SK-N-MC (cell line): Measurements from ENCODE around the gene FSIP1.
A peak's percentile ranks its signal among the peaks of the same experiment; 100 is the strongest.

Source experiments
- DNase-seq: peaks from one replicate; pipeline ENCODE4 v3.0.0-alpha.2; 2011; ENCODE audit warnings: low read depth, low spot score
- H3K27ac ChIP-seq: fragments of 200-600 bp; sonication (generic); 2 replicates; pipeline ENCODE4 v1.5.1; 2016; ENCODE audit warnings: mixed run types
- H3K36me3 ChIP-seq: fragments of 200-600 bp; sonication (generic); 2 replicates; pipeline ENCODE4 v1.6.1; 2017; ENCODE audit warnings: antibody characterized with exemption, low read length, mixed read lengths; ENCODE audit not compliant: insufficient read depth
- H3K4me3 ChIP-seq: fragments of 200-600 bp; sonication (generic); 2 replicates; pipeline ENCODE4 v1.5.1; 2016
- H3K9ac ChIP-seq: fragments of 200-600 bp; sonication (generic); 2 replicates; pipeline ENCODE4 v1.8.0; 2017; ENCODE audit warnings: mixed run types, mixed read lengths; ENCODE audit not compliant: insufficient read length
- H3K9me3 ChIP-seq: fragments of 200-600 bp; sonication (generic); 2 replicates; pipeline ENCODE4 v1.6.1; 2017; ENCODE audit warnings: low read depth, mild to moderate bottlenecking, antibody characterized with exemption, low read length, moderate library complexity, mixed read lengths
- EZH2 ChIP-seq: fragments of 200-600 bp; sonication (generic); IDR thresholded peaks from one replicate; pipeline ENCODE4 v1.6.1; 2017; ENCODE audit warnings: antibody characterized with exemption
- FOXP2 ChIP-seq: optimal IDR thresholded peaks from 2 replicates; pipeline ENCODE3; 2011; ENCODE audit warnings: mild to moderate bottlenecking, moderate library complexity; ENCODE audit not compliant: insufficient read depth; ENCODE audit errors: extremely low read length, control extremely low read depth
- POLR2AphosphoS5 ChIP-seq: IDR thresholded peaks from 2 replicates; pipeline ENCODE4 v1.6.1; 2012; ENCODE audit warnings: mild to moderate bottlenecking, low read depth, low read length, borderline replicate concordance

FSIP1 gene

GRCh38 chr15:39579487-39580116, 203.0 kb downstream of the FSIP1 start:
- no peak overlapping the region for H3K27ac ChIP-seq

DNA sequence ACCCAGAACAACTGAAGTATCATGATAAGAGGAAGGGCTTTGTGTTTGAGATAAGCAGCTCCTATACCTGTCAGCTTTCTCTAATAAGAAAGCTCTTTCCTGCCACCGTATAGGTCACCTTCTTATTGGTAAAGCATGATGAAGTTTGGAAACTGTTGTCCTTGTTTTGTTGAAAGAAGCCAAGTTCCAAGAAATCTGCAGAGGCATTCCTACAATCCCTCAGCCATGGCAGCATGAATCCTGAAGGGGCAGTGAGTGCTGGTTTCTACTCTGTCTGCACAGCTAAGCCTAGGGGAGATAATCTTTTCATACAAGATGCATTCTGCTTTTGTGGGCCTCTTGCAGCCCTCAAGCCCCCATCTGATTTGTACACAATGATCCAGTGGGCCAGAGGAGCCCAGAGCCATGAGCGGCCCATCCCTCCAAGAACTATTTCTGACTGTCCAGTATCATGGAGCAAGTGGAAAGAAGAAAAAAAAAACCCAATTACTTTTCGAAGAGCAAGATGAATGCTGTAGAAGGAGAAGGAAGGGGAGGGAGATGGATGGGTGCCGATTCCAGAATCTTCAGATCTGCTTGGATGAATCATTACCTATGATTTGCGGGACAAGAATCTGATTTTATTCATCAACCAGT, 203.7 kb downstream of the FSIP1 start:
- TF ChIP-seq FOXP2, result no peak
- no peak for TF ChIP-seq POLR2AphosphoS5
- no peak for TF ChIP-seq EZH2
- H3K36me3 ChIP-seq, result no peaks in the 10 kb centered on the region
- no peak for DNase-seq
- H3K4me3 ChIP-seq, result no peak overlapping the region
- H3K9ac ChIP-seq, result no peak overlapping the region
- no peak overlapping the region for H3K27ac ChIP-seq
- no peaks in the 10 kb centered on the region for H3K9me3 ChIP-seq

More at GRCh38 chr15:39579487-39580116, 203.0 kb downstream of the FSIP1 start:
- H3K9me3 ChIP-seq, result no peaks in the 10 kb centered on the region
- H3K9ac ChIP-seq, result no peak overlapping the region
- TF ChIP-seq FOXP2 (no peak), POLR2AphosphoS5 (no peak), EZH2 (no peak)
- peak overlapping the region; percentile 76 for H3K4me3 ChIP-seq
- H3K36me3 ChIP-seq, result no peaks in the 10 kb centered on the region
- no peak for DNase-seq

DNA sequence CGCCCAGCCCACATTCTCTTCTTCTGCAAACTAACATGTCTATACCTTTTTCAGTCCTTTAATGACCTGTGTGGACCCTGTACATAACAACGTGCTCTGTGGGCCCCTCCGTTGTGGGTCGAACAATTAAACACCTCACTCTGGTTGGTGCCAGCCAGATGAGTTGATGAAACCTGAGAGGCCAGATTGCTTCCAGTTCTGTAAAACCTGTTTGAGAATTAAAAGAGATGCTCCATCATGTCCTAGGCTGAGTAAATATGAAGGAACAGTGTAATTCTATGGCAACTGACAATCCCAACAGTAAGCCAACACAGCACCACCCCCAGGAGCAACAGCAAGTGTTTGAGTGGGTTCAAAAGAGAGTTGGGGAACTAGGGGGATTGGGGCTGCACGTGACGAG, 207.5 kb downstream of the FSIP1 start:
- H3K9ac ChIP-seq, result no peak overlapping the region
- TF ChIP-seq EZH2 (no peak), FOXP2 (no peak), POLR2AphosphoS5 (no peak)
- DNase-seq, result no peak
- no peaks in the 10 kb centered on the region for H3K36me3 ChIP-seq
- no peak overlapping the region for H3K27ac ChIP-seq
- no peak overlapping the region for H3K4me3 ChIP-seq
- H3K9me3 ChIP-seq, result no peaks in the 10 kb centered on the region

- Histone ChIP-seq H3K4me3 (no peak overlapping the region), H3K27ac (no peak overlapping the region), H3K9me3 (no peaks in the 10 kb centered on the region), H3K36me3 (no peaks in the 10 kb centered on the region), H3K9ac (no peak overlapping the region)
- DNase-seq, result no peak
- TF ChIP-seq POLR2AphosphoS5 (no peak), FOXP2 (no peak), EZH2 (no peak)
Measured at GRCh38 chr15:39574427-39574826, 208.2 kb downstream of the FSIP1 start.

- no peaks in the 10 kb centered on the region for H3K9me3 ChIP-seq
- no peak overlapping the region for H3K4me3 ChIP-seq
- no peak overlapping the region for H3K9ac ChIP-seq
- H3K27ac ChIP-seq, result no peak overlapping the region
- DNase-seq, result no peak
- TF ChIP-seq EZH2, result no peak
- no peak for TF ChIP-seq FOXP2
- H3K36me3 ChIP-seq, result no peaks in the 10 kb centered on the region
Measured at GRCh38 chr15:39573844-39574243, 208.8 kb downstream of the FSIP1 start.

DNA sequence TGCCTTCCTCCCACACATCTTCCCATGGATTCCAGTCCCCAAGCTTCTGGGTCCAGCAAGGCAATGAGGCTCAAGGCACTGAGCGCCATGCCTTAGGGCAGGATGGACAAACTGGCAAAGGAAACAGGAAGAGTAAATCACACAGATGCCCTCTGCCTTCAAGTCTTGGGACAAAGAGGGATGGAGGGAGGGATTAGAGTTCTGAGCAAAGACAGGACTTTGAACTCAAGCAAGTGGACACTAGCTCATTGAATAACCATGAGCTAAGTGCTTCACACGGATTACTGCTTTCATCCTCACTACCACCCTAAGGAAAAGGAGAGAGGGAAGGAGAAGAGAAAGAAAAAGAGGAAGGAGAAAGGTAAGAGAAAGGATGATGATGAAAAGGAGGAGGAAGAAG, 209.4 kb downstream of the FSIP1 start:
- no peak overlapping the region for H3K9ac ChIP-seq
- no peak overlapping the region for H3K27ac ChIP-seq
- H3K4me3 ChIP-seq, result no peak overlapping the region
- no peak for DNase-seq
- no peaks in the 10 kb centered on the region for H3K36me3 ChIP-seq
- H3K9me3 ChIP-seq, result no peaks in the 10 kb centered on the region
- no peak for TF ChIP-seq POLR2AphosphoS5
- TF ChIP-seq FOXP2, result no peak
- no peak for TF ChIP-seq EZH2

- TF ChIP-seq POLR2AphosphoS5, result no peak
- TF ChIP-seq EZH2, result no peak
- TF ChIP-seq FOXP2, result no peak
- Histone ChIP-seq H3K4me3 (no peak overlapping the region), H3K27ac (no peak overlapping the region), H3K9me3 (no peaks in the 10 kb centered on the region), H3K9ac (no peak overlapping the region), H3K36me3 (no peaks in the 10 kb centered on the region)
- DNase-seq, result no peak
Measured at GRCh38 chr15:39565851-39566250, 216.8 kb downstream of the FSIP1 start.

DNA sequence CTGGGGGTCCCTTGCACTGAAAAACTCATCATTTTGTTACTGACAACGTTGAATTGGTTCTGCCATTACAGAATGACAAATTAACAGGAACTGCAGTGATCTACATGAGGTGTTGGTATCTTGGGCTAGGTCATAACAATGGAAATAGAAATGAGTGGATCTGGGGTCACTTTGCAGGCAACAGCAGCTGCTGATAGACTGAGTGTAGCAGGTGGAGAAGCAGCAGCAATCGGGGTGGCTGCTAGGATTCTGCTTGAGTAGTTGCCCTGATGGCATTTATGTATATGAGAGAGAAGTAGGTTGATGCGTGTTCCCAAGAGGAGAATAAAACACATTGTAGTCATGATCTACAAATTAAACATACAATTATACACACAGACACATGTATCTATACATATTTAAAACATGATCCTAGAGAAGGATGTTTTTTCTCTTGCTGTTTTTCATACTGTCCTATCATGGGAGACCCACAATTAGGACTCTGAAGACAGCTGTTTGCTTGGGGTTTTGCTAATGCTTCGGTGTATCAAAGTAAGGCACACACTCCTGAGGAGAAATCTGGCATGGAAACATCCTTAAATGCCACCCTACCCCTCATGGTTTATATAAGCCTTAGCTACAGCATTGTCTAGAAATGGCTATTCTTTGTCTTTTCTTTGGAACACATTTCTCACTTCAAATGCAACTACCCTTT, 217.5 kb downstream of the FSIP1 start:
- H3K4me3 ChIP-seq, result no peak overlapping the region
- no peaks in the 10 kb centered on the region for H3K9me3 ChIP-seq
- no peaks in the 10 kb centered on the region for H3K36me3 ChIP-seq
- H3K9ac ChIP-seq, result no peak overlapping the region
- no peak overlapping the region for H3K27ac ChIP-seq
- TF ChIP-seq EZH2, result no peak
- TF ChIP-seq POLR2AphosphoS5, result no peak
- no peak for TF ChIP-seq FOXP2
- no peak for DNase-seq

GRCh38 chr15:39558421-39558820, 224.2 kb downstream of the FSIP1 start:
- Histone ChIP-seq H3K27ac (no peak overlapping the region), H3K9ac (no peak overlapping the region), H3K36me3 (no peaks in the 10 kb centered on the region), H3K4me3 (no peak overlapping the region), H3K9me3 (no peaks in the 10 kb centered on the region)
- no peak for DNase-seq
- no peak for TF ChIP-seq POLR2AphosphoS5
- TF ChIP-seq EZH2, result no peak
- TF ChIP-seq FOXP2, result no peak
